Activated naive CD4-positive, alpha-beta T cell treated with anti-CD3 and anti-CD28 coated beads for 36 hours (primary cell): ENCODE results near the gene EYA4. TPM values are rescaled to one million over a fixed set of nuclear protein-coding genes. Genes with fewer than 3 reads are reported as not detected.

ENCODE experiments used
- CTCF ChIA-PET: fragments of 350-600 bp; sonication (Branson Sonifier 250); formaldehyde crosslinking; loops from one replicate; lab custom pipeline; 2021; ENCODE audit warnings: antibody characterized with exemption; lab: Charles Lee
- DNase-seq: peaks from one replicate; pipeline ENCODE4 v3.0.0-alpha.2; 2020
- H3K27ac Mint-ChIP-seq: one replicate; pipeline ENCODE4 v1.8.0; 2021; ENCODE audit warnings: mild to moderate bottlenecking, mixed read lengths
- H3K27me3 Mint-ChIP-seq: one replicate; pipeline ENCODE4 v1.8.0; 2021; ENCODE audit warnings: low read depth, mixed read lengths
- H3K36me3 Mint-ChIP-seq: one replicate; pipeline ENCODE4 v1.8.0; 2021; ENCODE audit warnings: low read depth, mixed read lengths
- H3K4me1 Mint-ChIP-seq: one replicate; pipeline ENCODE4 v1.8.0; 2021; ENCODE audit warnings: low read depth, mixed read lengths
- H3K4me3 Mint-ChIP-seq: one replicate; pipeline ENCODE4 v1.8.0; 2021; ENCODE audit warnings: mild to moderate bottlenecking, moderate library complexity, mixed read lengths
- H3K9me3 Mint-ChIP-seq: one replicate; pipeline ENCODE4 v1.8.0; 2021; ENCODE audit warnings: mixed read lengths
- intact Hi-C: fragments of 100-400 bp; cut with micrococcal nuclease; formaldehyde crosslinking; loops from one replicate; pipeline ENCODE4 v1.15.1; 2023
- total RNA-seq, 2 experiments: library from RNA; stranded (reverse); gene quantifications; one replicate each; pipeline ENCODE4 v1.2.3, GENCODE V29; 2021

Gene EYA4
- total RNA-seq, 2 experiments from 2014 or later = not detected

- H3K4me1 Mint-ChIP-seq = peaks cover 20% of the 10 kb centered on the region
- DNase-seq = no peak
- no peaks in the 10 kb centered on the region for H3K36me3 Mint-ChIP-seq
- H3K9me3 Mint-ChIP-seq = no peaks in the 10 kb centered on the region
- intact Hi-C loops = no loop called here
- H3K27me3 Mint-ChIP-seq = peaks cover 43% of the 10 kb centered on the region
- H3K27ac Mint-ChIP-seq = no peak overlapping the region
- CTCF ChIA-PET = interaction anchor here (0.7 kb wide), 1 partner anchor 25 kb away, joined by 3 read pairs; no protein-coding TSS in a partner anchor
- H3K4me3 Mint-ChIP-seq = no peak overlapping the region
These were observed 3.9 kb downstream of the EYA4 start for GRCh38 chr6:133245007-133245406.

GRCh38 chr6:133245422-133245903 lies 4.3 kb downstream of the EYA4 start:
- no peaks in the 10 kb centered on the region for H3K9me3 Mint-ChIP-seq
- H3K4me1 Mint-ChIP-seq = peaks cover 19% of the 10 kb centered on the region
- H3K27me3 Mint-ChIP-seq = peaks cover 39% of the 10 kb centered on the region
- no peaks in the 10 kb centered on the region for H3K36me3 Mint-ChIP-seq
- intact Hi-C loops = no loop called here
- H3K27ac Mint-ChIP-seq = no peak overlapping the region
- H3K4me3 Mint-ChIP-seq = no peak overlapping the region
- CTCF ChIA-PET = interaction anchor here (0.7 kb wide), 1 partner anchor 25 kb away, joined by 3 read pairs; no protein-coding TSS in a partner anchor
- no peak for DNase-seq

GRCh38 chr6:133247581-133247980 lies 6.4 kb downstream of the EYA4 start:
- H3K4me3 Mint-ChIP-seq = no peak overlapping the region
- intact Hi-C loops = no loop called here
- DNase-seq = no peak
- no peak overlapping the region for H3K27ac Mint-ChIP-seq
- CTCF ChIA-PET = no interaction called here
- no peaks in the 10 kb centered on the region for H3K9me3 Mint-ChIP-seq
- H3K27me3 Mint-ChIP-seq = peaks cover 25% of the 10 kb centered on the region
- H3K36me3 Mint-ChIP-seq = no peaks in the 10 kb centered on the region
- peaks cover 6% of the 10 kb centered on the region for H3K4me1 Mint-ChIP-seq

GRCh38 chr6:133248241-133249001 lies 7.3 kb downstream of the EYA4 start:
- no peak overlapping the region for H3K27ac Mint-ChIP-seq
- intact Hi-C loops = no loop called here
- no peak overlapping the region for H3K4me3 Mint-ChIP-seq
- H3K9me3 Mint-ChIP-seq = no peaks in the 10 kb centered on the region
- CTCF ChIA-PET = no interaction called here
- H3K27me3 Mint-ChIP-seq = peaks cover 17% of the 10 kb centered on the region
- H3K4me1 Mint-ChIP-seq = no peaks in the 10 kb centered on the region
- H3K36me3 Mint-ChIP-seq = no peaks in the 10 kb centered on the region
- no peak for DNase-seq

- intact Hi-C loops = no loop called here
- H3K4me1 Mint-ChIP-seq = no peaks in the 10 kb centered on the region
- H3K4me3 Mint-ChIP-seq = no peak overlapping the region
- peaks cover 13% of the 10 kb centered on the region for H3K27me3 Mint-ChIP-seq
- no peak overlapping the region for H3K27ac Mint-ChIP-seq
- H3K36me3 Mint-ChIP-seq = no peaks in the 10 kb centered on the region
- no peak for DNase-seq
- CTCF ChIA-PET = no interaction called here
- no peaks in the 10 kb centered on the region for H3K9me3 Mint-ChIP-seq
These were observed 10.5 kb downstream of the EYA4 start for GRCh38 chr6:133251688-133252087.

GRCh38 chr6:133254552-133255228 lies 13.5 kb downstream of the EYA4 start:
- Mint-ChIP-seq H3K4me1 (no peaks in the 10 kb centered on the region), H3K4me3 (no peak overlapping the region), H3K27ac (no peak overlapping the region), H3K9me3 (no peaks in the 10 kb centered on the region), H3K36me3 (no peaks in the 10 kb centered on the region), H3K27me3 (peaks cover 2% of the 10 kb centered on the region)
- intact Hi-C loops = no loop called here
- no peak for DNase-seq
- CTCF ChIA-PET = interaction anchor here (0.6 kb wide), 2 partner anchors 28 to 382 kb away, joined by 3 to 4 read pairs; no protein-coding TSS in a partner anchor

GRCh38 chr6:133257545-133258105 lies 16.5 kb downstream of the EYA4 start:
- intact Hi-C loops = no loop called here
- Mint-ChIP-seq H3K27ac (no peak overlapping the region), H3K9me3 (no peaks in the 10 kb centered on the region), H3K36me3 (no peaks in the 10 kb centered on the region), H3K4me3 (no peak overlapping the region), H3K4me1 (no peaks in the 10 kb centered on the region), H3K27me3 (peaks cover 1% of the 10 kb centered on the region)
- CTCF ChIA-PET = no interaction called here
- no peak for DNase-seq

GRCh38 chr6:133259561-133259960 lies 18.4 kb downstream of the EYA4 start:
- Mint-ChIP-seq H3K4me3 (no peak overlapping the region), H3K9me3 (no peaks in the 10 kb centered on the region), H3K4me1 (no peaks in the 10 kb centered on the region), H3K36me3 (no peaks in the 10 kb centered on the region), H3K27ac (no peak overlapping the region), H3K27me3 (peaks cover 1% of the 10 kb centered on the region)
- DNase-seq = no peak
- intact Hi-C loops = no loop called here
- CTCF ChIA-PET = no interaction called here

- intact Hi-C loops = no loop called here
- no peaks in the 10 kb centered on the region for H3K36me3 Mint-ChIP-seq
- H3K9me3 Mint-ChIP-seq = no peaks in the 10 kb centered on the region
- peaks cover 1% of the 10 kb centered on the region for H3K27me3 Mint-ChIP-seq
- H3K4me3 Mint-ChIP-seq = no peak overlapping the region
- no peaks in the 10 kb centered on the region for H3K4me1 Mint-ChIP-seq
- H3K27ac Mint-ChIP-seq = no peak overlapping the region
- no peak for DNase-seq
- CTCF ChIA-PET = interaction anchor here (0.7 kb wide), 1 partner anchor 31 kb away, joined by 3 read pairs; no protein-coding TSS in a partner anchor
These were observed 21.6 kb downstream of the EYA4 start for GRCh38 chr6:133262804-133263203.

- intact Hi-C loops = no loop called here
- H3K27ac Mint-ChIP-seq = no peak overlapping the region
- peaks cover 1% of the 10 kb centered on the region for H3K27me3 Mint-ChIP-seq
- CTCF ChIA-PET = no interaction called here
- no peaks in the 10 kb centered on the region for H3K36me3 Mint-ChIP-seq
- no peak for DNase-seq
- H3K9me3 Mint-ChIP-seq = no peaks in the 10 kb centered on the region
- no peaks in the 10 kb centered on the region for H3K4me1 Mint-ChIP-seq
- no peak overlapping the region for H3K4me3 Mint-ChIP-seq
These were observed 23.9 kb downstream of the EYA4 start for GRCh38 chr6:133265066-133265465.

GRCh38 chr6:133266186-133266585 lies 25.0 kb downstream of the EYA4 start:
- no peaks in the 10 kb centered on the region for H3K36me3 Mint-ChIP-seq
- H3K27me3 Mint-ChIP-seq = peaks cover 1% of the 10 kb centered on the region
- H3K4me3 Mint-ChIP-seq = no peak overlapping the region
- no peak for DNase-seq
- H3K27ac Mint-ChIP-seq = no peak overlapping the region
- CTCF ChIA-PET = no interaction called here
- intact Hi-C loops = no loop called here
- no peaks in the 10 kb centered on the region for H3K9me3 Mint-ChIP-seq
- H3K4me1 Mint-ChIP-seq = no peaks in the 10 kb centered on the region

- DNase-seq = no peak
- Mint-ChIP-seq H3K9me3 (no peaks in the 10 kb centered on the region), H3K27ac (no peak overlapping the region), H3K4me1 (no peaks in the 10 kb centered on the region), H3K36me3 (no peaks in the 10 kb centered on the region), H3K27me3 (no peaks in the 10 kb centered on the region), H3K4me3 (no peak overlapping the region)
- CTCF ChIA-PET = no interaction called here
- intact Hi-C loops = no loop called here
These were observed 27.5 kb downstream of the EYA4 start for GRCh38 chr6:133268621-133269020.
